WTC11 (cell line): Measurements from ENCODE around the gene OS9. TPM values are rescaled to one million over a fixed set of nuclear protein-coding genes. Genes with fewer than 3 reads are reported as not detected.

ENCODE experiments used
- ATAC-seq: fragments of 200-7000 bp; cut with Tn5 transposase; 2 replicates; pipeline ENCODE4 v1.10.0; 2021; ENCODE audit warnings: mild to moderate bottlenecking, moderate library complexity
- CTCF ChIA-PET: fragments of 300-600 bp; sonication (Branson Sonifier 250); formaldehyde crosslinking; loops from one replicate; lab custom pipeline; 2021; ENCODE audit warnings: antibody characterized with exemption; lab: Charles Lee
- POLR2A ChIA-PET: fragments of 350-600 bp; sonication (Branson Sonifier 250); formaldehyde crosslinking; loops from one replicate; lab custom pipeline; 2021; ENCODE audit warnings: antibody characterized with exemption; lab: Charles Lee
- DNase-seq: peaks from one replicate; pipeline ENCODE4 v3.0.0; 2021; ENCODE audit warnings: low spot score
- H3K27ac Mint-ChIP-seq: 2 replicates; pipeline ENCODE4 v1.8.0; 2021; ENCODE audit warnings: mixed read lengths
- H3K27me3 Mint-ChIP-seq: 2 replicates; pipeline ENCODE4 v1.8.0; 2021; ENCODE audit warnings: low read depth, mild to moderate bottlenecking, moderate library complexity, mixed read lengths
- H3K36me3 Mint-ChIP-seq: 2 replicates; pipeline ENCODE4 v1.8.0; 2021; ENCODE audit warnings: mixed read lengths
- H3K4me1 Mint-ChIP-seq: 2 replicates; pipeline ENCODE4 v1.8.0; 2022; ENCODE audit warnings: mixed read lengths
- H3K4me3 Mint-ChIP-seq: 2 replicates; pipeline ENCODE4 v1.8.0; 2021; ENCODE audit warnings: mild to moderate bottlenecking, moderate library complexity, mixed read lengths
- H3K9me3 Mint-ChIP-seq: 2 replicates; pipeline ENCODE4 v1.8.0; 2021; ENCODE audit warnings: mixed read lengths
- EMX1 ChIP-seq: fragments of 250-450 bp; sonication (Bioruptor Pico); IDR thresholded peaks from 2 replicates; pipeline ENCODE4 v1.8.0; 2021; ENCODE audit warnings: mild to moderate bottlenecking
- FOXK1 ChIP-seq: sonication (generic); formaldehyde crosslinking; IDR thresholded peaks from 2 replicates; pipeline ENCODE4 v1.8.0; 2022; ENCODE audit warnings: mild to moderate bottlenecking, moderate library complexity, missing genetic modification reagents
- FOXP1 ChIP-seq: sonication (generic); formaldehyde crosslinking; IDR thresholded peaks from 2 replicates; pipeline ENCODE4 v1.8.0; 2022; ENCODE audit warnings: missing genetic modification reagents, mild to moderate bottlenecking, moderate library complexity, borderline replicate concordance
- HMGA2 ChIP-seq: fragments of 250-450 bp; sonication (Bioruptor Pico); IDR thresholded peaks from 2 replicates; pipeline ENCODE4 v1.4.0; 2021; ENCODE audit warnings: mild to moderate bottlenecking, moderate library complexity
- IRF2 ChIP-seq: sonication (generic); formaldehyde crosslinking; IDR thresholded peaks from 2 replicates; pipeline ENCODE4 v1.8.0; 2022; ENCODE audit warnings: low read depth, missing genetic modification reagents, borderline replicate concordance
- NR1H2 ChIP-seq: sonication (generic); formaldehyde crosslinking; IDR thresholded peaks from 2 replicates; pipeline ENCODE4 v1.9.0; 2021; ENCODE audit warnings: mild to moderate bottlenecking, moderate library complexity, missing genetic modification reagents
- SP1 ChIP-seq: sonication (generic); formaldehyde crosslinking; conservative IDR thresholded peaks from 2 replicates; pipeline ENCODE4 v1.8.1; 2022; ENCODE audit warnings: missing genetic modification reagents
- TCF7 ChIP-seq: sonication (generic); formaldehyde crosslinking; IDR thresholded peaks from 2 replicates; pipeline ENCODE4 v1.8.0; 2022; ENCODE audit warnings: mild to moderate bottlenecking, low read depth, missing genetic modification reagents, moderate library complexity
- ZNF263 ChIP-seq: sonication (generic); formaldehyde crosslinking; IDR thresholded peaks from 2 replicates; pipeline ENCODE4 v1.8.1; 2022; ENCODE audit warnings: low read depth, mild to moderate bottlenecking, moderate library complexity, missing genetic modification reagents
- ZNF317 ChIP-seq: sonication (generic); formaldehyde crosslinking; IDR thresholded peaks from 2 replicates; pipeline ENCODE4 v1.8.1; 2023; ENCODE audit warnings: low read depth, mild to moderate bottlenecking, moderate library complexity, missing genetic modification reagents, borderline replicate concordance
- total RNA-seq: library from RNA; stranded (reverse); gene quantifications from 3 replicates; pipeline ENCODE4 v1.2.3, GENCODE V29; 2021
- TF ChIP-seq, protein P1 (sequence below): sonication (generic); formaldehyde crosslinking; IDR thresholded peaks from 2 replicates; pipeline ENCODE4 v1.8.0; 2022; ENCODE audit warnings: mild to moderate bottlenecking, missing genetic modification reagents
- TF ChIP-seq, protein P2 (sequence below): sonication (generic); formaldehyde crosslinking; IDR thresholded peaks from 2 replicates; pipeline ENCODE4 v1.8.0; 2023; ENCODE audit warnings: missing genetic modification reagents, mild to moderate bottlenecking, borderline replicate concordance
- TF ChIP-seq, protein P3 (sequence below): sonication (generic); formaldehyde crosslinking; IDR thresholded peaks from 2 replicates; pipeline ENCODE4 v1.8.1; 2023; ENCODE audit warnings: mild to moderate bottlenecking, missing genetic modification reagents, borderline replicate concordance
- TF ChIP-seq, protein P4 (sequence below): sonication (generic); formaldehyde crosslinking; IDR thresholded peaks from 2 replicates; pipeline ENCODE4 v1.8.0; 2022; ENCODE audit warnings: mild to moderate bottlenecking, missing genetic modification reagents
- TF ChIP-seq, protein P5 (sequence below): sonication (generic); formaldehyde crosslinking; IDR thresholded peaks from 2 replicates; pipeline ENCODE4 v1.8.1; 2023; ENCODE audit warnings: mild to moderate bottlenecking, missing genetic modification reagents, moderate library complexity
- TF ChIP-seq, protein P6 (sequence below): sonication (generic); formaldehyde crosslinking; IDR thresholded peaks from 2 replicates; pipeline ENCODE4 v1.8.0; 2023; ENCODE audit warnings: missing genetic modification reagents

Gene OS9
- total RNA-seq, 1 experiment from 2014 or later, result 77.5 TPM

DNA sequence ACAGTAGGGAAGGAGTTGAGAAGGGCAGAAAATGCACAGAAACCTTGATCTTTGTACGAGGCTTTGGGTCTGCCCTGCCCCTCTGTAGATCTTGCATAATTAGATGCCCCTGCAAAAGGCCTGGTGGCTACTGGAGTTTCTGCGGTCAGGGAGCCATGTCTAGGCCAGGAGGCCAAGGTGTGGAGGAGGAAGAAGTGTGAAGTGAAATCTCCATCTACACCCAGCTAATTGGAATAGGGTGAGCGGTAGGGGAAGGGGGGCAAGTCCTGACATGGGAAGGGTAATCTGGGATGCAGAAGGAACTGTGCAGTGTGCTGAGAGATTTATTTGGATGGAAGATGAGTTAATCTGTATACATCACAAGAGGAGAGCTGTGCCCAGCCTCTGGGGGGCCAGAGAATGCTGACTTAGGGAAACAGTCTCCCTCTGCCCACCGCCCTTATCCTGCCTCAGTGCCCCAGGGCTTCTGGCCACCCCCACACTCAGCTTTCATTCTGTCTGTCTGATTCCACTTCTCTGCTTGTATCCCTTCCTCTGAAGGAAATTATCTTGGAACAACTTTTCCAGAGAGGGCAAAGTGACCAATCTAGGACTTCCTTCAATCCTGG, 67.6 kb downstream of the OS9 start:
- ATAC-seq (no peak), DNase-seq (no peak)
- no peak overlapping the region for H3K27ac Mint-ChIP-seq
- H3K9me3 Mint-ChIP-seq, result no peaks in the 10 kb centered on the region
- CTCF ChIA-PET, result no interaction called here
- POLR2A ChIA-PET, result no interaction called here
- peaks cover 99% of the 10 kb centered on the region for H3K27me3 Mint-ChIP-seq
- TF ChIP-seq, protein P1, sequence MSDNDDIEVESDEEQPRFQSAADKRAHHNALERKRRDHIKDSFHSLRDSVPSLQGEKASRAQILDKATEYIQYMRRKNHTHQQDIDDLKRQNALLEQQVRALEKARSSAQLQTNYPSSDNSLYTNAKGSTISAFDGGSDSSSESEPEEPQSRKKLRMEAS (CRISPR knock-in tag), result no peak
- TF ChIP-seq ZNF317 (no peak), FOXK1 (no peak), EMX1 (CRISPR knock-in tag) (no peak), SP1 (no peak), ZNF263 (CRISPR knock-in tag) (no peak), HMGA2 (CRISPR knock-in tag) (no peak), NR1H2 (CRISPR knock-in tag) (no peak), FOXP1 (CRISPR knock-in tag) (no peak), IRF2 (no peak), TCF7 (no peak)
- TF ChIP-seq, protein P2, sequence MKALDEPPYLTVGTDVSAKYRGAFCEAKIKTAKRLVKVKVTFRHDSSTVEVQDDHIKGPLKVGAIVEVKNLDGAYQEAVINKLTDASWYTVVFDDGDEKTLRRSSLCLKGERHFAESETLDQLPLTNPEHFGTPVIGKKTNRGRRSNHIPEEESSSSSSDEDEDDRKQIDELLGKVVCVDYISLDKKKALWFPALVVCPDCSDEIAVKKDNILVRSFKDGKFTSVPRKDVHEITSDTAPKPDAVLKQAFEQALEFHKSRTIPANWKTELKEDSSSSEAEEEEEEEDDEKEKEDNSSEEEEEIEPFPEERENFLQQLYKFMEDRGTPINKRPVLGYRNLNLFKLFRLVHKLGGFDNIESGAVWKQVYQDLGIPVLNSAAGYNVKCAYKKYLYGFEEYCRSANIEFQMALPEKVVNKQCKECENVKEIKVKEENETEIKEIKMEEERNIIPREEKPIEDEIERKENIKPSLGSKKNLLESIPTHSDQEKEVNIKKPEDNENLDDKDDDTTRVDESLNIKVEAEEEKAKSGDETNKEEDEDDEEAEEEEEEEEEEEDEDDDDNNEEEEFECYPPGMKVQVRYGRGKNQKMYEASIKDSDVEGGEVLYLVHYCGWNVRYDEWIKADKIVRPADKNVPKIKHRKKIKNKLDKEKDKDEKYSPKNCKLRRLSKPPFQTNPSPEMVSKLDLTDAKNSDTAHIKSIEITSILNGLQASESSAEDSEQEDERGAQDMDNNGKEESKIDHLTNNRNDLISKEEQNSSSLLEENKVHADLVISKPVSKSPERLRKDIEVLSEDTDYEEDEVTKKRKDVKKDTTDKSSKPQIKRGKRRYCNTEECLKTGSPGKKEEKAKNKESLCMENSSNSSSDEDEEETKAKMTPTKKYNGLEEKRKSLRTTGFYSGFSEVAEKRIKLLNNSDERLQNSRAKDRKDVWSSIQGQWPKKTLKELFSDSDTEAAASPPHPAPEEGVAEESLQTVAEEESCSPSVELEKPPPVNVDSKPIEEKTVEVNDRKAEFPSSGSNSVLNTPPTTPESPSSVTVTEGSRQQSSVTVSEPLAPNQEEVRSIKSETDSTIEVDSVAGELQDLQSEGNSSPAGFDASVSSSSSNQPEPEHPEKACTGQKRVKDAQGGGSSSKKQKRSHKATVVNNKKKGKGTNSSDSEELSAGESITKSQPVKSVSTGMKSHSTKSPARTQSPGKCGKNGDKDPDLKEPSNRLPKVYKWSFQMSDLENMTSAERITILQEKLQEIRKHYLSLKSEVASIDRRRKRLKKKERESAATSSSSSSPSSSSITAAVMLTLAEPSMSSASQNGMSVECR, result no peak
- TF ChIP-seq, protein P3, sequence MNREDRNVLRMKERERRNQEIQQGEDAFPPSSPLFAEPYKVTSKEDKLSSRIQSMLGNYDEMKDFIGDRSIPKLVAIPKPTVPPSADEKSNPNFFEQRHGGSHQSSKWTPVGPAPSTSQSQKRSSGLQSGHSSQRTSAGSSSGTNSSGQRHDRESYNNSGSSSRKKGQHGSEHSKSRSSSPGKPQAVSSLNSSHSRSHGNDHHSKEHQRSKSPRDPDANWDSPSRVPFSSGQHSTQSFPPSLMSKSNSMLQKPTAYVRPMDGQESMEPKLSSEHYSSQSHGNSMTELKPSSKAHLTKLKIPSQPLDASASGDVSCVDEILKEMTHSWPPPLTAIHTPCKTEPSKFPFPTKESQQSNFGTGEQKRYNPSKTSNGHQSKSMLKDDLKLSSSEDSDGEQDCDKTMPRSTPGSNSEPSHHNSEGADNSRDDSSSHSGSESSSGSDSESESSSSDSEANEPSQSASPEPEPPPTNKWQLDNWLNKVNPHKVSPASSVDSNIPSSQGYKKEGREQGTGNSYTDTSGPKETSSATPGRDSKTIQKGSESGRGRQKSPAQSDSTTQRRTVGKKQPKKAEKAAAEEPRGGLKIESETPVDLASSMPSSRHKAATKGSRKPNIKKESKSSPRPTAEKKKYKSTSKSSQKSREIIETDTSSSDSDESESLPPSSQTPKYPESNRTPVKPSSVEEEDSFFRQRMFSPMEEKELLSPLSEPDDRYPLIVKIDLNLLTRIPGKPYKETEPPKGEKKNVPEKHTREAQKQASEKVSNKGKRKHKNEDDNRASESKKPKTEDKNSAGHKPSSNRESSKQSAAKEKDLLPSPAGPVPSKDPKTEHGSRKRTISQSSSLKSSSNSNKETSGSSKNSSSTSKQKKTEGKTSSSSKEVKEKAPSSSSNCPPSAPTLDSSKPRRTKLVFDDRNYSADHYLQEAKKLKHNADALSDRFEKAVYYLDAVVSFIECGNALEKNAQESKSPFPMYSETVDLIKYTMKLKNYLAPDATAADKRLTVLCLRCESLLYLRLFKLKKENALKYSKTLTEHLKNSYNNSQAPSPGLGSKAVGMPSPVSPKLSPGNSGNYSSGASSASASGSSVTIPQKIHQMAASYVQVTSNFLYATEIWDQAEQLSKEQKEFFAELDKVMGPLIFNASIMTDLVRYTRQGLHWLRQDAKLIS (CRISPR knock-in tag), result no peak
- TF ChIP-seq, protein P4, sequence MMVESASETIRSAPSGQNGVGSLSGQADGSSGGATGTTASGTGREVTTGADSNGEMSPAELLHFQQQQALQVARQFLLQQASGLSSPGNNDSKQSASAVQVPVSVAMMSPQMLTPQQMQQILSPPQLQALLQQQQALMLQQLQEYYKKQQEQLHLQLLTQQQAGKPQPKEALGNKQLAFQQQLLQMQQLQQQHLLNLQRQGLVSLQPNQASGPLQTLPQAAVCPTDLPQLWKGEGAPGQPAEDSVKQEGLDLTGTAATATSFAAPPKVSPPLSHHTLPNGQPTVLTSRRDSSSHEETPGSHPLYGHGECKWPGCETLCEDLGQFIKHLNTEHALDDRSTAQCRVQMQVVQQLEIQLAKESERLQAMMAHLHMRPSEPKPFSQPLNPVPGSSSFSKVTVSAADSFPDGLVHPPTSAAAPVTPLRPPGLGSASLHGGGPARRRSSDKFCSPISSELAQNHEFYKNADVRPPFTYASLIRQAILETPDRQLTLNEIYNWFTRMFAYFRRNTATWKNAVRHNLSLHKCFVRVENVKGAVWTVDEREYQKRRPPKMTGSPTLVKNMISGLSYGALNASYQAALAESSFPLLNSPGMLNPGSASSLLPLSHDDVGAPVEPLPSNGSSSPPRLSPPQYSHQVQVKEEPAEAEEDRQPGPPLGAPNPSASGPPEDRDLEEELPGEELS (CRISPR knock-in tag), result no peak
- TF ChIP-seq, protein P5, sequence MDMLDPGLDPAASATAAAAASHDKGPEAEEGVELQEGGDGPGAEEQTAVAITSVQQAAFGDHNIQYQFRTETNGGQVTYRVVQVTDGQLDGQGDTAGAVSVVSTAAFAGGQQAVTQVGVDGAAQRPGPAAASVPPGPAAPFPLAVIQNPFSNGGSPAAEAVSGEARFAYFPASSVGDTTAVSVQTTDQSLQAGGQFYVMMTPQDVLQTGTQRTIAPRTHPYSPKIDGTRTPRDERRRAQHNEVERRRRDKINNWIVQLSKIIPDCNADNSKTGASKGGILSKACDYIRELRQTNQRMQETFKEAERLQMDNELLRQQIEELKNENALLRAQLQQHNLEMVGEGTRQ (CRISPR knock-in tag), result no peak
- TF ChIP-seq, protein P6, sequence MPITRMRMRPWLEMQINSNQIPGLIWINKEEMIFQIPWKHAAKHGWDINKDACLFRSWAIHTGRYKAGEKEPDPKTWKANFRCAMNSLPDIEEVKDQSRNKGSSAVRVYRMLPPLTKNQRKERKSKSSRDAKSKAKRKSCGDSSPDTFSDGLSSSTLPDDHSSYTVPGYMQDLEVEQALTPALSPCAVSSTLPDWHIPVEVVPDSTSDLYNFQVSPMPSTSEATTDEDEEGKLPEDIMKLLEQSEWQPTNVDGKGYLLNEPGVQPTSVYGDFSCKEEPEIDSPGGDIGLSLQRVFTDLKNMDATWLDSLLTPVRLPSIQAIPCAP, result no peak
- TF ChIP-seq, all 79 proteins: peak for 0
- peaks cover 31% of the 10 kb centered on the region for H3K4me1 Mint-ChIP-seq
- H3K36me3 Mint-ChIP-seq, result no peaks in the 10 kb centered on the region
- no peak overlapping the region for H3K4me3 Mint-ChIP-seq
